Measurements from ENCODE around the gene SIGLEC11. TPM values are rescaled to one million over a fixed set of nuclear protein-coding genes. Genes with fewer than 3 reads are reported as not detected.

The SIGLEC11 gene
- total and polyA plus RNA-seq, 4 donors, result 0.49 to 8.9 (median 3.3) TPM

DNA sequence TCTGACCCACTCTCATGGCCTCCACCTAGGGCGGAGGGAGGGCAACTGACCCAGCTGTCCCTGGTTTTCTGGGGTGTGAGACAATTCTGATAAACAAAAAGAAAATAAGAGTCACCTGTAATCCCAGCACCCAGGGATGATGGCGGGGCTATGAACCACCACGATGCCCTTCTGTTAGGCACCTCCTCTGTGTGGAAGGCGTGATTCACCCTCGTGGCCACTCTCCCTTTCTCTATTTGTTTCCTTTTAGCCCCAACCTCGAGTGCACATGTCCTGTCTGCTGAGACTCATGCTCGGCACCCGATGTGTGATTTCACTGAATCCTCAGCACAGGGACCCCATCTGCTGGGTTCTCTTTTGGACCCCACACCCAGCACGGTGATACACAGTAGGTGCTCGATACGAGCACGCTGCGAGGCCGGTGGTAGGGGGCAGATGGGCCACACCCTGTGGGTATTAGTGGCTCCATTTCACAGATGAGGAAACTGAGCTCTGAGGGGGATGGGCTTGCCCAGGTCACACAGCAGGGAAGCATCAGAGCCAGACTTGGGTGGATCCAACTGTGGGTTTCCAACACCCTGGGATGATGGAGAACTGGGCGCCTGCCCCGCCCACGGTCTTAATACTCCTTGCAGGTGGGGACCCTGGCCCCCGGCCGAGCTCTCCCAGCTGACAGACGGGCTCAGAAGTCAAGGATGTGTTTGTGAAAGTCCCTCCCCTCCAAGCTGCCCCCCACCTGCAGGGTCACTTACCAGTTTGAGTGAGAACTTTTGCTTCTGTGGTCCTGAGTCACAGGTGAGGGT is 39.3 kb upstream of the SIGLEC11 start:
- no peak overlapping the region for H3K27ac ChIP-seq (ENCODE audit: low read depth in 1 of 2, low read length in 2 of 2)
- peaks cover 15 to 85% (median 34%) of the 10 kb centered on the region in 4 donors for H3K36me3 ChIP-seq (ENCODE audit: control insufficient read depth in 4 of 4, insufficient read depth in 3 of 4, low read depth in 1 of 4, low read length in 3 of 4)
- H3K4me1 ChIP-seq (ENCODE audit: control insufficient read depth in 4 of 4, insufficient read depth in 4 of 4, low read length in 3 of 4), result peaks cover 0 to 3% (median 0%) of the 10 kb centered on the region in 4 donors
- no peak for DNase-seq (ENCODE audit: low spot score)
- H3K4me3 ChIP-seq (ENCODE audit: low read depth in 1 of 3, low read length in 3 of 3), result no peak overlapping the region
- TF ChIP-seq HNF4A (conservative IDR thresholded peaks at IDR 0.05) (no peak), RAD21 (IDR thresholded peaks at IDR 0.05) (no peak)
- no peak overlapping the region for H3K9ac ChIP-seq (ENCODE audit: low read depth in 1 of 2, low read length in 2 of 2)
- H3K9me3 ChIP-seq (ENCODE audit: control insufficient read depth in 4 of 4, low read length in 3 of 4), result no peaks in the 10 kb centered on the region
- 93% methylated on average over 20 of the region's 20 CpGs for WGBS
- H3K27me3 ChIP-seq (ENCODE audit: control insufficient read depth in 4 of 4, insufficient read depth in 4 of 4, low read length in 3 of 4), result no peaks in the 10 kb centered on the region

- Histone ChIP-seq H3K27ac (ENCODE audit: low read depth in 1 of 2, low read length in 2 of 2) (no peak overlapping the region), H3K4me1 (ENCODE audit: control insufficient read depth in 4 of 4, insufficient read depth in 4 of 4, low read length in 3 of 4) (peaks cover 0 to 3% (median 0%) of the 10 kb centered on the region in 4 donors), H3K9ac (ENCODE audit: low read depth in 1 of 2, low read length in 2 of 2) (no peak overlapping the region), H3K4me3 (ENCODE audit: low read depth in 1 of 3, low read length in 3 of 3) (no peak overlapping the region), H3K36me3 (ENCODE audit: control insufficient read depth in 4 of 4, insufficient read depth in 3 of 4, low read depth in 1 of 4, low read length in 3 of 4) (peaks cover 16 to 85% (median 38%) of the 10 kb centered on the region in 4 donors), H3K9me3 (ENCODE audit: control insufficient read depth in 4 of 4, low read length in 3 of 4) (no peaks in the 10 kb centered on the region), H3K27me3 (ENCODE audit: control insufficient read depth in 4 of 4, insufficient read depth in 4 of 4, low read length in 3 of 4) (no peaks in the 10 kb centered on the region)
- no peak for TF ChIP-seq RXRA (IDR thresholded peaks at IDR 0.05)
- no peak for TF ChIP-seq ATF3 (IDR thresholded peaks at IDR 0.05)
- TF ChIP-seq, protein P1, sequence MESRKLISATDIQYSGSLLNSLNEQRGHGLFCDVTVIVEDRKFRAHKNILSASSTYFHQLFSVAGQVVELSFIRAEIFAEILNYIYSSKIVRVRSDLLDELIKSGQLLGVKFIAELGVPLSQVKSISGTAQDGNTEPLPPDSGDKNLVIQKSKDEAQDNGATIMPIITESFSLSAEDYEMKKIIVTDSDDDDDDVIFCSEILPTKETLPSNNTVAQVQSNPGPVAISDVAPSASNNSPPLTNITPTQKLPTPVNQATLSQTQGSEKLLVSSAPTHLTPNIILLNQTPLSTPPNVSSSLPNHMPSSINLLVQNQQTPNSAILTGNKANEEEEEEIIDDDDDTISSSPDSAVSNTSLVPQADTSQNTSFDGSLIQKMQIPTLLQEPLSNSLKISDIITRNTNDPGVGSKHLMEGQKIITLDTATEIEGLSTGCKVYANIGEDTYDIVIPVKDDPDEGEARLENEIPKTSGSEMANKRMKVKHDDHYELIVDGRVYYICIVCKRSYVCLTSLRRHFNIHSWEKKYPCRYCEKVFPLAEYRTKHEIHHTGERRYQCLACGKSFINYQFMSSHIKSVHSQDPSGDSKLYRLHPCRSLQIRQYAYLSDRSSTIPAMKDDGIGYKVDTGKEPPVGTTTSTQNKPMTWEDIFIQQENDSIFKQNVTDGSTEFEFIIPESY (IDR thresholded peaks at IDR 0.05), result no peak
- no peak for TF ChIP-seq FOXA1 (IDR thresholded peaks at IDR 0.05)
- TF ChIP-seq, protein P2, sequence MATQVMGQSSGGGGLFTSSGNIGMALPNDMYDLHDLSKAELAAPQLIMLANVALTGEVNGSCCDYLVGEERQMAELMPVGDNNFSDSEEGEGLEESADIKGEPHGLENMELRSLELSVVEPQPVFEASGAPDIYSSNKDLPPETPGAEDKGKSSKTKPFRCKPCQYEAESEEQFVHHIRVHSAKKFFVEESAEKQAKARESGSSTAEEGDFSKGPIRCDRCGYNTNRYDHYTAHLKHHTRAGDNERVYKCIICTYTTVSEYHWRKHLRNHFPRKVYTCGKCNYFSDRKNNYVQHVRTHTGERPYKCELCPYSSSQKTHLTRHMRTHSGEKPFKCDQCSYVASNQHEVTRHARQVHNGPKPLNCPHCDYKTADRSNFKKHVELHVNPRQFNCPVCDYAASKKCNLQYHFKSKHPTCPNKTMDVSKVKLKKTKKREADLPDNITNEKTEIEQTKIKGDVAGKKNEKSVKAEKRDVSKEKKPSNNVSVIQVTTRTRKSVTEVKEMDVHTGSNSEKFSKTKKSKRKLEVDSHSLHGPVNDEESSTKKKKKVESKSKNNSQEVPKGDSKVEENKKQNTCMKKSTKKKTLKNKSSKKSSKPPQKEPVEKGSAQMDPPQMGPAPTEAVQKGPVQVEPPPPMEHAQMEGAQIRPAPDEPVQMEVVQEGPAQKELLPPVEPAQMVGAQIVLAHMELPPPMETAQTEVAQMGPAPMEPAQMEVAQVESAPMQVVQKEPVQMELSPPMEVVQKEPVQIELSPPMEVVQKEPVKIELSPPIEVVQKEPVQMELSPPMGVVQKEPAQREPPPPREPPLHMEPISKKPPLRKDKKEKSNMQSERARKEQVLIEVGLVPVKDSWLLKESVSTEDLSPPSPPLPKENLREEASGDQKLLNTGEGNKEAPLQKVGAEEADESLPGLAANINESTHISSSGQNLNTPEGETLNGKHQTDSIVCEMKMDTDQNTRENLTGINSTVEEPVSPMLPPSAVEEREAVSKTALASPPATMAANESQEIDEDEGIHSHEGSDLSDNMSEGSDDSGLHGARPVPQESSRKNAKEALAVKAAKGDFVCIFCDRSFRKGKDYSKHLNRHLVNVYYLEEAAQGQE (IDR thresholded peaks at IDR 0.05), result no peak
- TF ChIP-seq SP1 (IDR thresholded peaks at IDR 0.05), result no peak
- no peak for TF ChIP-seq RAD21 (IDR thresholded peaks at IDR 0.05)
- TF ChIP-seq EGR1 (IDR thresholded peaks at IDR 0.05; ENCODE audit: low read depth in 2 of 2), result no peak
- TF ChIP-seq, protein P3, sequence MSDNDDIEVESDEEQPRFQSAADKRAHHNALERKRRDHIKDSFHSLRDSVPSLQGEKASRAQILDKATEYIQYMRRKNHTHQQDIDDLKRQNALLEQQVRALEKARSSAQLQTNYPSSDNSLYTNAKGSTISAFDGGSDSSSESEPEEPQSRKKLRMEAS (IDR thresholded peaks at IDR 0.05), result no peak
- TF ChIP-seq TAF1 (conservative IDR thresholded peaks at IDR 0.05), result no peak
- no peak for TF ChIP-seq CTCF (IDR thresholded peaks at IDR 0.05; ENCODE audit: low read depth, low read length, missing input control)
- TF ChIP-seq FOXA2 (IDR thresholded peaks at IDR 0.05), result no peak
- no peak for TF ChIP-seq GABPA (IDR thresholded peaks at IDR 0.05 in 1 of 2, conservative IDR thresholded peaks at IDR 0.05 in 1 of 2)
- TF ChIP-seq JUND (IDR thresholded peaks at IDR 0.05), result no peak
- no peak for TF ChIP-seq HNF4G (IDR thresholded peaks at IDR 0.05)
- no peak for TF ChIP-seq NR2F2 (IDR thresholded peaks at IDR 0.05)
- TF ChIP-seq YY1 (IDR thresholded peaks at IDR 0.05), result no peak
- WGBS, result 72% methylated on average over 6 of the region's 6 CpGs
- no peak for DNase-seq (ENCODE audit: low spot score)
These were observed 38.5 kb upstream of the SIGLEC11 start for GRCh38 chr19:49999371-50000010.

Data from liver (tissue), 9 donors.